NCI-H1436 (cell line): ENCODE results near the gene KMT2C.

ENCODE experiments used
- DNase-seq: peaks from one replicate; lab custom pipeline; 2025; lab: John Stamatoyannopoulos, UW

KMT2C gene

GRCh38 chr7:152106990-152107389 lies 328.8 kb downstream of the KMT2C start:
- DNase-seq, result no peak

DNA sequence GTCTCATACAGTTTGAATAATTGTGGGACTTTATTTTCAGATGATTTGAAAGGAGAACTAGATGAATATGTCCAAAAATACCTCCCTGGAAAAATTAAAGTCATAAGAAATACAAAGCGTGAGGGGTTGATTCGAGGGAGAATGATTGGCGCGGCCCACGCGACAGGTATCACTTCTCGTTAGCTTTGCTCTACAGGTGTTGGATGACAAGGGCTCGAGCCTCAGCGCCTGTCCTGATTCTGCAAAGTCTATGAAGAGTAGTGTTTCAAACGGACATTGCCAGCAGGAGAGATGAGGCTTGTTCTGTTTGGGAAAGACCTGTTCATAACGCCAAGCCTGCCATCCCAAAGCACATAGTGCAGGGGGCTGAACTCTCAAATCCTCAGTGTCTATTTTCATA lies 330.6 kb downstream of the KMT2C start:
- no peak for DNase-seq

DNA sequence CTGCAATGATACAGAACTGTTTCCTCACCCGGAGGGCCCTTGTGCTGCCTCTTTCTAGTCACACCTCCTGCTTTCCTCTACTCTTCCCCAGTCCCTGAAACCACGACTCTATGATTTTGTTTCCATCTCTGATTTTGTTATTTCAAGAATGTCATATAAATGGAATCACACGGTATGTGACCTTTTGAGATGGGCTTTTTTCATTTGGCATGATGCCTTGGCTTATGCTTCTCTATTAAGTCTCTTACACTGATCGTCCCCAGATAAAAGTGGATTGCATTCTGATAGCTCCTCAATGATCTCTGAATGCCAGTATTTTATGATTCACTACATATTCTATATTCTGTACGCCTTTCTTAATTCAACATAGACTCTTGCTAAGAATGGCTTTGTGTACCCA lies 332.1 kb downstream of the KMT2C start:
- no peak for DNase-seq

GRCh38 chr7:152103066-152103465 lies 332.7 kb downstream of the KMT2C start:
- no peak for DNase-seq

GRCh38 chr7:152097330-152097729 lies 338.5 kb downstream of the KMT2C start:
- DNase-seq, result no peak

DNA sequence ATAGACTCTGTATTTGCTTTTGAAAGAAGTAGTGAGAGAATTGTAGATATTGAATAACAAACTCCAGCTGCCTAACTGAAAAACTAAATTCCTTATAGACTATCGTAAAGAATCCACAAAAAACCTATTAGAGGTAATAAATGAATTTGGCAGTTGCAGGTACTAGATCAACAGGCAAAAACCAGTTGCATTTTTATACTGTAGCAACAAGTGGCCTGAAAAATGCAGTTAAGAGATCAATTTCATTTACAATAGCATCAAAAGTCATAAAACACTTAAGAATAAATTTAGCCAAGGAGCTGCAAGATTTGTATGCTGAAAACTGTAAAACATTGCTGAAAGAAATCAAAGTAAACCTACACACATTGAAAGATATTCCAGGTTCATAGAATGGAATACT lies 340.0 kb downstream of the KMT2C start:
- DNase-seq, result no peak

DNA sequence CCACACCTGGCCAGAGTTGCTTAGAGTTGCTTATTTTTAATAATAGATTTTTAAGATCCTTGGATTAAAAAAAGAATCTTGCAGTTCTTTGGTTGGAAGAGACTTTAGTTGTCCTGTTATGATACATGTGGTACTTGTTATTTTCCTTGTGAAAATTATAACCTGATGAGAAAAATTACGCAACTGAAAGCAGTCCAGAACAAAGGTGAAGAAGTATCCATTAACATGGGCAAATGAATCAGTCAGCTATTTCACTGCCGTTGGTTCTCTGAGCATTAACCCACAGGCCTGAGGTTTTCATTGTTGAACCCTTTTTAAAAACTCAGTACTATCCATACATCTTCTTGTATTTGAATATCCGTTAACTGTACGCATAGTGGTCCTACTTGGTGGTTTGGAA lies 342.1 kb downstream of the KMT2C start:
- no peak for DNase-seq

- no peak for DNase-seq
These were observed 345.1 kb downstream of the KMT2C start for GRCh38 chr7:152090747-152091146.

DNA sequence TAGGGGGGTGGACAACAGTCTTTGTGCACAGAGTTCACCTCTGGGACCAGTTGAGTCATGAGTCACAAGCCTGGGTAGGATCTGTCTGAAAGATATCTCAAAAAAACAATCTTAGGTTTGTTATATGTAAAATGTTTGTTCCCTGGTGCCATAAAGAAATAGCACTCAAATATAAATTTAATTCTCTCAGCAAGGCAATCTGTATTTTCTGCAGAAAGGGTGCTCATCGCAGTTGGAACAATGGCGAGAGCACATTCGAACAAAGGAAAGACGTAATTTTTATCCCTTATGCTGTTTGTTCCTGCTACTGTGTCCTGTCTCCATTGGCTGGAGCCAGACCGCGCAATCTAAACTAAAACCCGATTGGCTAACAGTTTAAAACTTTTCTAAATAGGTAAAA lies 346.6 kb downstream of the KMT2C start:
- DNase-seq, result no peak

GRCh38 chr7:152086513-152086912 lies 349.3 kb downstream of the KMT2C start:
- no peak for DNase-seq

- no peak for DNase-seq
These were observed 350.7 kb downstream of the KMT2C start for GRCh38 chr7:152085131-152085530.
